ENCODE measurements around the gene LOXHD1. TPM values are rescaled to one million over a fixed set of nuclear protein-coding genes. Genes with fewer than 3 reads are reported as not detected.

Gene LOXHD1
- total RNA-seq, 6 experiments from 2014 or later, result not detected

- Histone ChIP-seq H3K4me3 (no peak overlapping the region), H3K4me1 (no peaks in the 10 kb centered on the region), H3K36me3 (no peaks in the 10 kb centered on the region), H3K27ac (no peak overlapping the region), H3K9me3 (no peaks in the 10 kb centered on the region), H3K27me3 (no peaks in the 10 kb centered on the region)
- WGBS (ENCODE audit: insufficient coverage, low coverage, low lambda C conversion rate, missing lambda C conversion rate), result 62% methylated on average over 5 of the region's 7 CpGs
- intact Hi-C loops (cut with DNase I), result no loop called here
- DNase-seq (no peak), ATAC-seq (no peak)
- TF ChIP-seq POLR2A (IDR thresholded peaks at IDR 0.05), result no peak
- TF ChIP-seq CTCF (IDR thresholded peaks at IDR 0.05), result no peak
Measured at GRCh38 chr18:46646468-46646867, 10.6 kb downstream of the LOXHD1 start.

DNA sequence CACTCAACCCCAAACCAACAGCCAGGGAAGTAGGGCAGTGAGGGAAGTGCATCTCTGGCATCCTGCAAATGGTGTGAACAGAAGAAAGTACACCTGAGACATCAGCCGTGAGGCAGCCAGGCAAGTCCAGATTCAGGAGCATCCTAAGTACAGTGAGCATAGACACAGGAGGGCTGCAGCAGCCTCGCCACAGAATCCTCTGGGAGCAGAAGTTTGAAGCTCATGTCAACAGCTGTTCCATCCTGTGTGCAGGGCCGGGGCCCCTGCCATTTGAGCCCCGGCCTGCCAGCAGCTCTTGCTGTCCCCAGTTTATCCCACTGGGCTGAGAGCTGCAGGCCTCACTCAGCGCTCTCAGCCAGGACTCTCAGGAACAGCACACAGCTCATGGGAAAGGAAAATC, 14.5 kb downstream of the LOXHD1 start:
- Histone ChIP-seq H3K9me3 (no peaks in the 10 kb centered on the region), H3K27ac (no peak overlapping the region), H3K36me3 (no peaks in the 10 kb centered on the region), H3K27me3 (no peaks in the 10 kb centered on the region), H3K4me1 (no peaks in the 10 kb centered on the region), H3K4me3 (no peak overlapping the region)
- TF ChIP-seq POLR2A (IDR thresholded peaks at IDR 0.05), result no peak
- TF ChIP-seq CTCF (IDR thresholded peaks at IDR 0.05), result no peak
- WGBS (ENCODE audit: insufficient coverage, low coverage, low lambda C conversion rate, missing lambda C conversion rate), result 77% methylated on average over 5 of the region's 5 CpGs
- no peak for DNase-seq
- intact Hi-C loops (cut with DNase I), result no loop called here
- ATAC-seq, result no peak

DNA sequence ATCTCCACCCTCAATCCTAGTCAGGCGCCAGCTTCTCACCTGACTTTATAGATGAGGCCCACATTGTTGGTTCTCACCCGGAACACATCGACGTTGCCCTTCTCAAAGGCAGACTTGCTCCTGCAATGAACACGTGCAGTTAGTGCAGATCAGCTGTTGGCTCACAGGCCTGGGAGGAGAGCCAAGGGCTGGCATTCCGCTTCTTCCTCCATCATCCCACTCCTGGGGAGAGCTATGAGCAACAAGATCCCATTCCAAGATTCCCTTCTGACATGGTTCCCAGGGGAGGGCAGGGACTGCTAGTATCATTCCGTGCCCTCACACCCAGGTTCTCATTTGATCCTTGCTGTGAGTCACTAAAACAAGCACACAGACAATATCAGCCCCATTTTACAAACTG, 15.1 kb downstream of the LOXHD1 start:
- no peaks in the 10 kb centered on the region for H3K4me1 ChIP-seq
- no peaks in the 10 kb centered on the region for H3K27me3 ChIP-seq
- ATAC-seq (no peak), DNase-seq (no peak)
- no peak overlapping the region for H3K27ac ChIP-seq
- H3K9me3 ChIP-seq, result no peaks in the 10 kb centered on the region
- TF ChIP-seq CTCF (IDR thresholded peaks at IDR 0.05) (no peak), POLR2A (IDR thresholded peaks at IDR 0.05) (no peak)
- no peaks in the 10 kb centered on the region for H3K36me3 ChIP-seq
- no peak overlapping the region for H3K4me3 ChIP-seq
- intact Hi-C loops (cut with DNase I), result no loop called here
- 81% methylated on average over 6 of the region's 7 CpGs for WGBS (ENCODE audit: insufficient coverage, low coverage, low lambda C conversion rate, missing lambda C conversion rate)

- Histone ChIP-seq H3K4me1 (no peaks in the 10 kb centered on the region), H3K4me3 (no peak overlapping the region)
- no peak for DNase-seq
Measured at GRCh38 chr18:46639386-46639785, 17.6 kb downstream of the LOXHD1 start.

More at GRCh38 chr18:46639386-46639785, 17.6 kb downstream of the LOXHD1 start:
- no peak overlapping the region for H3K27ac ChIP-seq
- no peak for ATAC-seq
- no peaks in the 10 kb centered on the region for H3K36me3 ChIP-seq
- WGBS (ENCODE audit: insufficient coverage, low coverage, low lambda C conversion rate, missing lambda C conversion rate), result no CpG with 5 or more reads among the region's 6 CpGs
- H3K27me3 ChIP-seq, result no peaks in the 10 kb centered on the region
- intact Hi-C loops (cut with DNase I), result no loop called here
- TF ChIP-seq POLR2A (IDR thresholded peaks at IDR 0.05) (no peak), CTCF (IDR thresholded peaks at IDR 0.05) (no peak)
- no peaks in the 10 kb centered on the region for H3K9me3 ChIP-seq
